GM18505 (cell line): ENCODE measurements around the gene PFKFB3.

Experiments
- ATAC-seq: cut with Tn5 transposase; IDR thresholded peaks from one replicate; pipeline ENCODE4 v1.9.1; 2021; ENCODE audit not compliant: unreplicated experiment
- POLR2A ChIP-seq: IDR thresholded peaks from 4 replicates; pipeline ENCODE4 v1.6.1; 2011; ENCODE audit warnings: borderline replicate concordance; ENCODE audit not compliant: insufficient read depth, insufficient read length; ENCODE audit errors: extremely low read depth

Gene PFKFB3

DNA sequence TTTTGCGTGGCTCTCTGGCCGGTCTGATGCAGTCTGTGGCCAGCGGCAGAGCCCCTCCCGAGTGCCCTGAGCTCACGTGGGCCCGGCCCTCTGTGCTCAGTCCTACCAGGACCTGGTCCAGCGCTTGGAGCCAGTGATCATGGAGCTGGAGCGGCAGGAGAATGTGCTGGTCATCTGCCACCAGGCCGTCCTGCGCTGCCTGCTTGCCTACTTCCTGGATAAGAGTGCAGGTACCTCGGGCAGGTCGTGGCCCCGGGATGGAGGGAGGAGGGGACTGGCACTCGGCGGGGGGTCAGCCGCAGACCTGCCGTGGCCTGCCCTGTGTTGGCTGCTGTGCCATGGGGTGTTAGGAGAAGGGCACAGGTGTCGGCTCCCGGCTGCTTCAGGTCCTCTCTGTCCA lies 20.0 kb downstream of the PFKFB3 start:
- no peak for TF ChIP-seq POLR2A
- ATAC-seq: no peak

DNA sequence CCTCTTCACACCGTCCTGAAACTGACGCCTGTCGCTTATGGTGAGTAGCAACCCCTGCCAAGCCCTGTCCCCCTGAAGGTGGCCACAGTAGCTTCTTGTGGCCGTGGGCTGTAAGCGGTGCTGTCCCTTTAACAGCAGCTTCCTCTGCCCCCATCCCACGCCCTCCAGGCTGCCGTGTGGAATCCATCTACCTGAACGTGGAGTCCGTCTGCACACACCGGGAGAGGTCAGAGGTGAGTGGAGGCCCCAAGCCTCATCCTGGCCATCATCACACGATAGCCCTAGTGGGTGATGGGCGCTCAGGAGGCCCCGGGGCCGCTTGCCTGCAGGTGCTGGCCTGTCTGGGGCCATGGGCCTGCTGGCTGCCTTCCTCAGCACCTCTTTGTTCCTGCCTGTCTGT lies 21.2 kb downstream of the PFKFB3 start:
- TF ChIP-seq POLR2A: no peak
- no peak for ATAC-seq

- TF ChIP-seq POLR2A: no peak
- no peak for ATAC-seq
Observed at GRCh38 chr10:6224781-6225180, 22.0 kb downstream of the PFKFB3 start.

- ATAC-seq: no peak
- no peak for TF ChIP-seq POLR2A
Observed at GRCh38 chr10:6225263-6225814, 22.6 kb downstream of the PFKFB3 start.

DNA sequence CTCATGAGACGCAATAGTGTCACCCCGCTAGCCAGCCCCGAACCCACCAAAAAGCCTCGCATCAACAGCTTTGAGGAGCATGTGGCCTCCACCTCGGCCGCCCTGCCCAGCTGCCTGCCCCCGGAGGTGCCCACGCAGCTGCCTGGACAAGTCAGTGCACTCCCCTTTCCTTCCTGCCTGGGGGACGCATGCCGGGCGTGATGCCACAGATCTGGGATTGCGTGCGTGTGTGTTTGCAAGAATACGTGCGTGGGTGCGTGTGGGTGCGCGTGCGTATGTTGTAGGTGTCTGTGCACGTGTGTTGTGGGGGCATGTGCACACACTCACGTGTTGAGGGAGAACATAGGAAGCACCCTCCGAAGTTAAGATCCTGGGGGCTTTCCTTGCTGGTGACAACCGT lies 23.5 kb downstream of the PFKFB3 start:
- TF ChIP-seq POLR2A: no peak
- ATAC-seq: no peak

DNA sequence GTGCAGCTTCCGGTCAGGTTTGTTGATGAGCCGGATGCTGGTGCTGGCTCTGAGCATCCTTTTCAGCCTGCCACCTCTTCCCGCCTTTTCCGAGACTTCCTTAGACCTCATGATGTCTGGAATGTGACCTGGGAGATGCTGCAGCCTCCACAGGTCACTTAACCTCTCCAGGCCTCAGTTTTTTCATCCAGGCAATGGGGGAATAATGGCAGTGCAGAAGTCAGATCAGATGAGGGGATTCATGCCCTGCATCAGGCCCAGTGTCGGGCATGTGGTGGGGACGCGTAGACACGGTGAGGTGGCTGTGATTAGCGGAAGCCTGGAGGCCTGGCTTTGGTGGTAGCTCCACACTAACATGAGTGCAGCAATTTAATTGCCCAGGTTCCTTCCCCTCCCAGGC lies 24.6 kb downstream of the PFKFB3 start:
- ATAC-seq: no peak
- TF ChIP-seq POLR2A: no peak

GRCh38 chr10:6228010-6228511 lies 25.3 kb downstream of the PFKFB3 start:
- ATAC-seq: no peak
- TF ChIP-seq POLR2A: no peak

GRCh38 chr10:6228647-6229046 lies 25.9 kb downstream of the PFKFB3 start:
- no peak for ATAC-seq
- TF ChIP-seq POLR2A: no peak

GRCh38 chr10:6229290-6229689 lies 26.6 kb downstream of the PFKFB3 start:
- ATAC-seq: no peak
- TF ChIP-seq POLR2A: no peak

DNA sequence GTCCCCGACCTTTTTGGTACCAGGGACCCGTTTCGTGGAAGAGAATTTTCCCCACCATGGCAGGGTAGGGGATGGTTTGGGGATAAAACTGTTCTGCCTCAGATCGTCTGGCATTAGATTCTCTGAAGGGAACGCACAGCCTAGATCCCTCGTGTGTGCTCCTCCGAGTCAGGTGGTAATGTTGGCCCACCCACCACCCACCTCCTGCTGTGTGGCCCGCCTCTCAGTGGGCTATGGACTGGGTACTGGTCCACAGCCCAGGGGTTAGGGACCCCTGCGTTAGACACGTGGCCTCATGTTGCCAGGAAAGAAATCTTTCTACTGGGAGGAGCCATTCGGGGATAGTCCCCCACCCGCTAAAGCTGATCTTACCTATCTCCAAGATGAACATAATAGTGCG lies 27.0 kb downstream of the PFKFB3 start:
- no peak for ATAC-seq
- no peak for TF ChIP-seq POLR2A

- TF ChIP-seq POLR2A: no peak
- no peak for ATAC-seq
Observed at GRCh38 chr10:6230315-6230714, 27.6 kb downstream of the PFKFB3 start.

DNA sequence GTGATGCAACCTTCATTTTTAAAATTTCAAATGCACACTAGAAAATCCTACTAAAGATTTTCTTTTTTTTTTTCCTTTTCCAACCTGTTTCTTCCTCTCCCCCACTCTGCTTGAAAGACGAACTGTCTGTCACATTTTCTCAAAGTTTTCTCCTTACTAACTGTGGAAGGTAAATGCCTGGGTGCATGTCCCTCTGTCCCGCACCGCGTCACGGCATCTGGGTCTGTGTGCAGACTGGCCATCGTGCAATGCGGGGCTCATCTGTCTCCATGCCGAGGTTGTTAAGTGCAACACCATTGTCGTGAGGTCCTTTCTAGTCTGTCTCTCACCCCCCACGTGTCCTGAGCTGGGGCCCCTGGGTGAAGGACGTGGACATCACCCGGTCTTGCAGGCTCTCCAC lies 28.4 kb downstream of the PFKFB3 start:
- no peak for ATAC-seq
- no peak for TF ChIP-seq POLR2A

DNA sequence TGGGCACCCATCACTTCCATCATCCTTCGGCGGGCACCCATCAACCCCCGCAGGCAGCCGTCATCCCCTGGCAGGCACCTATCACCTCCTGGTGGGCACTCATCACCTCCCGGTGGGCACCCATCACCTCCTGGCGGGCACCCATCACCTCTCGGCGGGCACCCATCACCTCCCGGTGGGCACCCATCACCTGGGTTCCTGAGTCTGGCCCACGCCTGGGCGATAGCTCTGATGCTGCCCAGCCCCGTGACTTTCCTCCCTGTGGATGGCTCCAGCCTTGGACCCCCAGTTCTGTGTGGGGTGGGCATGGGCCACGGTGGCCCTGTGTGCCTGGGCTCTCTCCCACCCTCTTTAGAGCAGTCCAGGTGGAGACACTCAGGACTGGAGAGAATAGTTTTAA lies 29.0 kb downstream of the PFKFB3 start:
- no peak for TF ChIP-seq POLR2A
- no peak for ATAC-seq

GRCh38 chr10:6232225-6232807 lies 29.6 kb downstream of the PFKFB3 start:
- no peak for TF ChIP-seq POLR2A
- ATAC-seq: no peak
